ENCODE measurements around the gene SNRPA1. TPM values are rescaled to one million over a fixed set of nuclear protein-coding genes. Genes with fewer than 3 reads are reported as not detected.

SNRPA1 gene
- total RNA-seq, 1 experiment from 2014 or later = 32.3 TPM

- no peak for DNase-seq
These were observed 44.7 kb downstream of the SNRPA1 start for GRCh38 chr15:101250341-101250831.

GRCh38 chr15:101248274-101248673, 46.8 kb downstream of the SNRPA1 start:
- H3K36me3 ChIP-seq (replicated peaks; ENCODE audit: control insufficient read depth, insufficient read depth, low read length) = peaks cover 3% of the 10 kb centered on the region
- DNase-seq = no peak
- H3K27me3 ChIP-seq (ENCODE audit: control insufficient read depth, insufficient read depth, low read length) = no peaks in the 10 kb centered on the region
- no peak overlapping the region for H3K4me3 ChIP-seq (ENCODE audit: insufficient read depth, low read depth, low read length)

More at GRCh38 chr15:101250341-101250831, 44.7 kb downstream of the SNRPA1 start:
- Histone ChIP-seq H3K4me3 (ENCODE audit: insufficient read depth, low read depth, low read length) (peak overlapping the region; percentile 82), H3K36me3 (replicated peaks; ENCODE audit: control insufficient read depth, insufficient read depth, low read length) (peaks cover 3% of the 10 kb centered on the region), H3K27me3 (ENCODE audit: control insufficient read depth, insufficient read depth, low read length) (no peaks in the 10 kb centered on the region)

- peaks cover 7% of the 10 kb centered on the region for H3K36me3 ChIP-seq (replicated peaks; ENCODE audit: control insufficient read depth, insufficient read depth, low read length)
- no peak overlapping the region for H3K4me3 ChIP-seq (ENCODE audit: insufficient read depth, low read depth, low read length)
- no peaks in the 10 kb centered on the region for H3K27me3 ChIP-seq (ENCODE audit: control insufficient read depth, insufficient read depth, low read length)
- DNase-seq = no peak
These were observed 48.0 kb downstream of the SNRPA1 start for GRCh38 chr15:101246824-101247745.

DNA sequence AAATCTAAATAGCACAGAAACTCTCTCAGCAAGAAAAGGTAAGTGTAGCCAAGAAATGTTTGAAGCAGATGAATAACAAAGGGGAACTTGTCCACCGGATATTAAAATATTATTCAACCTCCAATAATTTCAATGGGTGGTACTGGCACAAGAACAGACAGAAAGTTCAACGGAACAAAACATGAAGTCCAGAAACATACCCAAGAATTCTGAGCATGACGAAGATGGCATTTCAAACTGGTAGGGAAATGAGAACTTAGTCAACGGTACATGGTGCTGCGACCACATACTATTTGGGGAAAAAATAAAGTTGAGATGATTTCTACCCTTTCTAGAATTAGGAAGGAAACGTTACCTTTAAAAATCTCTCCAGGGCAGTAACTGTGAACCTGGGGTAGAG, 48.7 kb downstream of the SNRPA1 start:
- no peak for DNase-seq
- Histone ChIP-seq H3K4me3 (ENCODE audit: insufficient read depth, low read depth, low read length) (no peak overlapping the region), H3K36me3 (replicated peaks; ENCODE audit: control insufficient read depth, insufficient read depth, low read length) (peaks cover 7% of the 10 kb centered on the region), H3K27me3 (ENCODE audit: control insufficient read depth, insufficient read depth, low read length) (no peaks in the 10 kb centered on the region)

DNA sequence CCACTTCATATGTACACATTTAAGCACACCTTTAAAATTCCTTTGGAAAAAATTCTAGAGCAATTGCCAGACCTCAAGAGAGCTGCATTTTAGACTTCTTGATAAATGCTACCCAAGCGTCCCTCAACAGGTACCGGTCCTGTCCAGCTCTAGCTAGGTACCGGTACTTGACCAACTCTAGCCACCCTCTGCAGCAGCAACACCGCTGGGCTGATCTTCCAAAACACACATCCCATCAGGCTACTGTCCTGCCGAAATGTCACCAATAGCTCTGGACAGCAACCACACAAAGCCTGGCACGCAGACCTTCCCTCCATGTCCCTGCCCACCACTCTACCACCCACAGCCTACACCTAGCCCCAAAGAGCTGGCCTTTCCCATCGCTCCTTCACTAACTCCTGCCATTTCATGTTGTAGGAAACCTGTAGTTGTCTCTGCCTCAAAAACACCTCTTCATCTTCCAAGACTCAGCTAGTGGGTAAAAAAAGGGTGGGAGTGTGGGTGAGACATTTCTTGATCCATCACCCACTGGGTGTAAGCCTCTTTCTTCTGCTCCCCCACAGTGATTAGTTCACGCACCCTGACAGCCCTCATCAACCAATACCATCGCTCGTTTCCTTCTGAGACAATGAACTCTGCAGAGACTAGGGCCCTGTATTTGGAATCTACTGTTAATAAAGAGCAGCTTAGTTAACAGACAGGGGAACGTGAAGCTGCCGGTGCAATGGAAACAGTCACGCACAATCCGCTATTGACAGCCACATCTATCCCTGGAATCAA, 50.0 kb downstream of the SNRPA1 start:
- no peak overlapping the region for H3K4me3 ChIP-seq (ENCODE audit: insufficient read depth, low read depth, low read length)
- peaks cover 7% of the 10 kb centered on the region for H3K36me3 ChIP-seq (replicated peaks; ENCODE audit: control insufficient read depth, insufficient read depth, low read length)
- no peak for DNase-seq
- no peaks in the 10 kb centered on the region for H3K27me3 ChIP-seq (ENCODE audit: control insufficient read depth, insufficient read depth, low read length)

DNA sequence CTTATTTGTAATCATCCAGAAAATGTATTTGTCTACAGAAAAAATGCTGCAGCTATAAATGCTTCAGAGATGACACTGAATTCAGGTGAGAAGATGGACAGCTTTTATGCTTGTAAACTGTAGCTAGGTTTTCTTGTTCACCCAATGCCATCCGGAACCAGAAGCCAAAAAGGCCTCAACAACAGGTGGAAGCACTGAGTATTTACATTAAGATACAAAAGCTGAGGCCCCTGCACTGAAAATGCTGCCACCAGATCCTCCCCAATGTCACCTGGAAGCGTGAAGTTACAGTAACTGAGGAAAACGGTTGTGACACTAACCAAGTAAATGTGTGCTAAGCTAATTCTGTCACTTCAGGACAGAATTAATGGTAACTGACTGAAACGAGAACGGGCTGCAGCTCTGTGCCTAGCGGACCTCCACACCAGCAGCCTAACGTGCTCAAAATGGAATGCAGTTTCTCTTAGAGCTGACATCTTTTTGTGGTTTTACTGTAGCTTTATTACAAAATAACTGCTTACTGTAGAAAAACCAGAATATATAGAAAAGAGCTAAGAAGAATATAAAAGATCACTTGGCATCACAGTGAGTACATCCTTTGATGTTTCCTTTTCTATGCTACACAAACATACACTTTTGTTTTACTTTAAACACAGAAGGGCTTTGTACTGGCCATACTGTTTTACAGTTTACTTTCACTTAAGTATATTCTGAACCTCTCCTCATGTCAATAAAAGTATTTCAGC, 50.8 kb downstream of the SNRPA1 start:
- DNase-seq = no peak
- Histone ChIP-seq H3K36me3 (replicated peaks; ENCODE audit: control insufficient read depth, insufficient read depth, low read length) (peaks cover 7% of the 10 kb centered on the region), H3K27me3 (ENCODE audit: control insufficient read depth, insufficient read depth, low read length) (no peaks in the 10 kb centered on the region), H3K4me3 (ENCODE audit: insufficient read depth, low read depth, low read length) (no peak overlapping the region)

DNA sequence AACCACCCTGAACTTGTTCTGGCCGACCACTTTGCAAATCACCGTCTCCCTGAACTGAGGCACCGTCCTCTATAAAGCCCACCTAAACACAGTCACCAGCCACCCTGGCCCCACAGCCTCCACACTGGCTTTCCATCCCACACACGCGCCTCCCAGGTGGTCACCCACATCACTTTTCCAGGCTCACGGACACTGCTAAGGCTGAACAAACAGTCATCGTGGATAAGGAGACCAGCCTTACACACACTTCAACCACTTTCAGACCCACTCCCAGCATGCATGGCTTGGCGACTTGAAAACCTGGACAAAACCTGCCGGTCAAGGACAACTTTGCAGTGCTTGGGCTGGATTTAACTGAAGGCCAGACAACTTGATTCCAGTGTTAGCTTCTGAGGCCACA, 51.6 kb downstream of the SNRPA1 start:
- H3K36me3 ChIP-seq (replicated peaks; ENCODE audit: control insufficient read depth, insufficient read depth, low read length) = peaks cover 7% of the 10 kb centered on the region
- H3K4me3 ChIP-seq (ENCODE audit: insufficient read depth, low read depth, low read length) = no peak overlapping the region
- no peaks in the 10 kb centered on the region for H3K27me3 ChIP-seq (ENCODE audit: control insufficient read depth, insufficient read depth, low read length)
- DNase-seq = no peak

GRCh38 chr15:101242999-101243336, 52.1 kb downstream of the SNRPA1 start:
- DNase-seq = no peak
- peaks cover 7% of the 10 kb centered on the region for H3K36me3 ChIP-seq (replicated peaks; ENCODE audit: control insufficient read depth, insufficient read depth, low read length)
- no peak overlapping the region for H3K4me3 ChIP-seq (ENCODE audit: insufficient read depth, low read depth, low read length)
- H3K27me3 ChIP-seq (ENCODE audit: control insufficient read depth, insufficient read depth, low read length) = no peaks in the 10 kb centered on the region

DNA sequence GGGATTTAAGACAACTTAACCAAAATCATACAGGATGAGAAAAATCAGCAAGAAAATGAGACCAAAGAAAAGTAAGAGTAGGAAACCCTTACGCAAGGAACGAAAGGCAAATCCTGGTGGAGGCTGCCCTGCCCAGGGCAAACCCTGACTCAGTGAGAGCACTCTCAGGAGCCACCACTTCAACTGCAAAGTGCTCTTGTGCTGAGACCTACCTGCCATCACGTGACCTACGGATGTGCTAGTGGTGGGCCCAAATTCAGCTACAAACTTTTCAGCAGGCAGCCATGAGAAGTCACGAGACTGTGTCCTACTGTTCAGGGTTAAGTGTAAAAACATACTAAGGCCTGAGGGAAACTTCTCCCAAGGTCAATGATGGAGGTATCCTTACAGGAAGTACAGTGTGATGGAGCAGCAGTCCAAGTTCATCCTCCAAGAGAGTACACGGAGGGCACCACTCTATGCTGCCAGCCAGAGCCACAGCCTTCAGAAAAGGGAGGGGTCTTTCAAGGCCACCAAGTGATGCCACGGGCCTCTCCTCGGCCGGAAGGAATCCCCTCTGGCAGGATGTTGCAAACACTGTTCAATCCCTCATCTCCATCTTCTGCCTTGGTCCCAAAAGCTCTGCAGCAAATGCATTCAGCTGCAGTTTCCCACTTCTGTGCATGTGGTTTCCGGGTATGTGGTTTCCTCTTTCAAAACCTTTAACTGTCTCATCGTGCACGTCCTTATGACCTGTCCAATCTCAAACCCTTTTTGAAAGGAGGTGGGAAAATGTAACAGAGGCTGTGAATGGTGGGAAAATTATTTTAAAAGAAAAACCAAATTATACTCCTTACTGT, 52.7 kb downstream of the SNRPA1 start:
- Histone ChIP-seq H3K4me3 (ENCODE audit: insufficient read depth, low read depth, low read length) (no peak overlapping the region), H3K36me3 (replicated peaks; ENCODE audit: control insufficient read depth, insufficient read depth, low read length) (peaks cover 4% of the 10 kb centered on the region), H3K27me3 (ENCODE audit: control insufficient read depth, insufficient read depth, low read length) (no peaks in the 10 kb centered on the region)
- no peak for DNase-seq

DNA sequence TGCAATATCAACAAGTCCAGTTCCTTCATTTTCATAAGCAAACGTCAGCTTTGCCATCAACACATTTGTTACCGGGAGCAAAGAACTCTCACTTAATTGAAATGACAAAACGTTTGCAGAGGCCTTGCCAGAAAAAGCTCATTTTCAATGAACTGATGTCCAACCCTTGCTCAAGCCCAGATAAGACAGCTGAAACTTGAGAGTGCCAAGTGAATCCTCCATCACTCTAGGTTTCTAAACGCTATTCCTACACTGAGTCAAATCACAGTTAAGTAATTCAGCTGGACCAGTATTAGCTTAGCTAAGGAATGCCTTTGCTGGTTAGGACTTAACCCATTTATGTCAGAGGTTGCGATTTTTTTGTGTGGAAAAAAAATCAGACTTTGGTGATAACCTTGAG, 54.7 kb downstream of the SNRPA1 start:
- no peaks in the 10 kb centered on the region for H3K27me3 ChIP-seq (ENCODE audit: control insufficient read depth, insufficient read depth, low read length)
- H3K4me3 ChIP-seq (ENCODE audit: insufficient read depth, low read depth, low read length) = no peak overlapping the region
- DNase-seq = no peak
- peaks cover 6% of the 10 kb centered on the region for H3K36me3 ChIP-seq (replicated peaks; ENCODE audit: control insufficient read depth, insufficient read depth, low read length)

DNA sequence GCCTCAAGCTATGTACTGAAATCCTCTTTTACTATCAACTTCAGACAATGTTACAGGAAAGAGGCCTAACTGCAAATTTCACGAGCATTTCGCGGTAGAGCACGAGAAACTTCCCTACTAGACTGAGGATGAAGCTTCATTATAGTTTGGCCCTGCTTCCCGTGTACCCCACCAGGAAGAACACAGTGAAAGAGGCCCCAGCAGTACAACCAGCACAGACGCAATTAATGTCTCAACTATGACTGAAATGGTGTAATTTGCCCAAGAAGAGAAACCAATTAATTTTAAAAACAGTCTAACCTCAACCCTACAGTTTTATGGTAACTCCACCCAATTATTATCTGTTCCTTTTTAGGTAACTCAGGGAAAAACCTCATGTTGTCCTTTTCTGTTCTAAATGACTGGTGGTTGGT, 55.3 kb downstream of the SNRPA1 start:
- no peaks in the 10 kb centered on the region for H3K27me3 ChIP-seq (ENCODE audit: control insufficient read depth, insufficient read depth, low read length)
- no peak for DNase-seq
- H3K36me3 ChIP-seq (replicated peaks; ENCODE audit: control insufficient read depth, insufficient read depth, low read length) = peaks cover 10% of the 10 kb centered on the region
- H3K4me3 ChIP-seq (ENCODE audit: insufficient read depth, low read depth, low read length) = no peak overlapping the region

GRCh38 chr15:101237251-101237650, 57.8 kb downstream of the SNRPA1 start:
- Histone ChIP-seq H3K4me3 (ENCODE audit: insufficient read depth, low read depth, low read length) (no peak overlapping the region), H3K27me3 (ENCODE audit: control insufficient read depth, insufficient read depth, low read length) (no peaks in the 10 kb centered on the region), H3K36me3 (replicated peaks; ENCODE audit: control insufficient read depth, insufficient read depth, low read length) (peaks cover 9% of the 10 kb centered on the region)
- no peak for DNase-seq

GRCh38 chr15:101233651-101234280, 61.3 kb downstream of the SNRPA1 start:
- no peaks in the 10 kb centered on the region for H3K27me3 ChIP-seq (ENCODE audit: control insufficient read depth, insufficient read depth, low read length)
- no peak for DNase-seq

More at GRCh38 chr15:101233651-101234280, 61.3 kb downstream of the SNRPA1 start:
- H3K4me3 ChIP-seq (ENCODE audit: insufficient read depth, low read depth, low read length) = no peak overlapping the region
- H3K36me3 ChIP-seq (replicated peaks; ENCODE audit: control insufficient read depth, insufficient read depth, low read length) = peaks cover 9% of the 10 kb centered on the region
